Hippocampal formation (tissue), 2 donors: ENCODE results near the gene RAC3.

Experiments
- DNase-seq, 2 donors: peaks; one replicate each; lab custom pipeline; 2025; lab: John Stamatoyannopoulos, UW

Gene RAC3

GRCh38 chr17:81999587-81999975 lies 31.9 kb upstream of the RAC3 start:
- no peak for DNase-seq

GRCh38 chr17:81999976-82000802 lies 31.3 kb upstream of the RAC3 start:
- DNase-seq: no peak

GRCh38 chr17:82000803-82001570 lies 30.5 kb upstream of the RAC3 start:
- DNase-seq: no peak

- DNase-seq: no peak
Measured at GRCh38 chr17:82001571-82002056, 29.9 kb upstream of the RAC3 start.

GRCh38 chr17:82003411-82004381 lies 27.8 kb upstream of the RAC3 start:
- DNase-seq: no peak

- no peak for DNase-seq
Measured at GRCh38 chr17:82004517-82005455, 26.7 kb upstream of the RAC3 start.

GRCh38 chr17:82005701-82006348 lies 25.7 kb upstream of the RAC3 start:
- DNase-seq: no peak

GRCh38 chr17:82006468-82007227 lies 24.8 kb upstream of the RAC3 start:
- peak; percentile 32 to 34 for DNase-seq

- no peak for DNase-seq
Measured at GRCh38 chr17:82007228-82007494, 24.3 kb upstream of the RAC3 start.

- DNase-seq: no peak
Measured at GRCh38 chr17:82007495-82008257, 23.8 kb upstream of the RAC3 start.

- DNase-seq: no peak
Measured at GRCh38 chr17:82008258-82008940, 23.1 kb upstream of the RAC3 start.

GRCh38 chr17:82008941-82009405 lies 22.5 kb upstream of the RAC3 start:
- no peak for DNase-seq

- DNase-seq: no peak
Measured at GRCh38 chr17:82009413-82009812, 22.1 kb upstream of the RAC3 start.

- DNase-seq: no peak
Measured at GRCh38 chr17:82010575-82011525, 20.6 kb upstream of the RAC3 start.

- no peak for DNase-seq
Measured at GRCh38 chr17:82011617-82012187, 19.8 kb upstream of the RAC3 start.

- DNase-seq: no peak
Measured at GRCh38 chr17:82012261-82012639, 19.2 kb upstream of the RAC3 start.
